ENCODE data around the gene SLFN14.

DNA sequence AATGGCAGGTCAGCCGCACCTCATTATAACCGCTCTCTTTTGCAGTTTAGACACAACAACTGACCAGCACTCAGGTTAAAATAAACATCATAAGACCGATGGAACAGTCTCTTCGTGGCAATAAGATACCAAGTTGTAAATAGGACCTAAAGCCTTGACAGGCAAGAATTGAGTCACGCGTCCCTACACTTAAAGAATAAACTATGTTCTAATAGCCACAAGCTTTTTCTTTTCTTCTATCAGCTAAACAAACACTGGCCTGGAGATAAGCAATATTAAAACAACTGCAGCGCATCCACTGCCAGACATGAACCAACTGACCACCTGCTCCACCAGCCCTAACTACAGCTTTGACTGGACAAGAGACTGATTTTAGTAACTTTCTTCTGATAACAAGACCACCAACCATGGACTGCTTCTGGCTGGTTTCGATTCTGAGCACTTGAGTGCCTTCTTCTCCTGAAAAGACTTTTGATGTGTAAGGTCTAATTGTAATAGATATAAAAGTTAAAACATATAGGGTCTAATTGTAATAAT is 40.6 kb downstream of the SLFN14 start:
- TF ChIP-seq TCF4 (CRISPR knock-in tag; IDR thresholded peaks at IDR 0.05; ENCODE audit: borderline replicate concordance) (no peak), ISL1 (CRISPR knock-in tag; IDR thresholded peaks at IDR 0.05) (no peak), ZFP3 (CRISPR knock-in tag; IDR thresholded peaks at IDR 0.05) (no peak), ZNF565 (CRISPR knock-in tag; conservative IDR thresholded peaks at IDR 0.05; ENCODE audit: low read depth) (no peak), CSDC2 (CRISPR knock-in tag; IDR thresholded peaks at IDR 0.05) (no peak), GLIS3 (CRISPR knock-in tag; IDR thresholded peaks at IDR 0.05) (no peak), BACH2 (CRISPR knock-in tag; IDR thresholded peaks at IDR 0.05; ENCODE audit: borderline replicate concordance) (no peak)
- TF ChIP-seq, protein P1, sequence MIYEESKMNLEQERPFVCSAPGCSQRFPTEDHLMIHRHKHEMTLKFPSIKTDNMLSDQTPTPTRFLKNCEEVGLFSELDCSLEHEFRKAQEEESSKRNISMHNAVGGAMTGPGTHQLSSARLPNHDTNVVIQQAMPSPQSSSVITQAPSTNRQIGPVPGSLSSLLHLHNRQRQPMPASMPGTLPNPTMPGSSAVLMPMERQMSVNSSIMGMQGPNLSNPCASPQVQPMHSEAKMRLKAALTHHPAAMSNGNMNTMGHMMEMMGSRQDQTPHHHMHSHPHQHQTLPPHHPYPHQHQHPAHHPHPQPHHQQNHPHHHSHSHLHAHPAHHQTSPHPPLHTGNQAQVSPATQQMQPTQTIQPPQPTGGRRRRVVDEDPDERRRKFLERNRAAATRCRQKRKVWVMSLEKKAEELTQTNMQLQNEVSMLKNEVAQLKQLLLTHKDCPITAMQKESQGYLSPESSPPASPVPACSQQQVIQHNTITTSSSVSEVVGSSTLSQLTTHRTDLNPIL (CRISPR knock-in tag; IDR thresholded peaks at IDR 0.05; ENCODE audit: low read depth), result no peak
- TF ChIP-seq, protein P2, sequence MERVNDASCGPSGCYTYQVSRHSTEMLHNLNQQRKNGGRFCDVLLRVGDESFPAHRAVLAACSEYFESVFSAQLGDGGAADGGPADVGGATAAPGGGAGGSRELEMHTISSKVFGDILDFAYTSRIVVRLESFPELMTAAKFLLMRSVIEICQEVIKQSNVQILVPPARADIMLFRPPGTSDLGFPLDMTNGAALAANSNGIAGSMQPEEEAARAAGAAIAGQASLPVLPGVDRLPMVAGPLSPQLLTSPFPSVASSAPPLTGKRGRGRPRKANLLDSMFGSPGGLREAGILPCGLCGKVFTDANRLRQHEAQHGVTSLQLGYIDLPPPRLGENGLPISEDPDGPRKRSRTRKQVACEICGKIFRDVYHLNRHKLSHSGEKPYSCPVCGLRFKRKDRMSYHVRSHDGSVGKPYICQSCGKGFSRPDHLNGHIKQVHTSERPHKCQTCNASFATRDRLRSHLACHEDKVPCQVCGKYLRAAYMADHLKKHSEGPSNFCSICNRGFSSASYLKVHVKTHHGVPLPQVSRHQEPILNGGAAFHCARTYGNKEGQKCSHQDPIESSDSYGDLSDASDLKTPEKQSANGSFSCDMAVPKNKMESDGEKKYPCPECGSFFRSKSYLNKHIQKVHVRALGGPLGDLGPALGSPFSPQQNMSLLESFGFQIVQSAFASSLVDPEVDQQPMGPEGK (CRISPR knock-in tag; IDR thresholded peaks at IDR 0.05; ENCODE audit: borderline replicate concordance), result no peak
